HG02852 (cell line): Measurements from ENCODE around the gene RC3H1.
A peak's percentile ranks its signal among the peaks of the same experiment; 100 is the strongest.
"Not testable (repeated sequence)": the region's sequence is repeated elsewhere in the genome, so short reads cannot be mapped to it uniquely, and the experiment has no call there.

Experiments
- ATAC-seq: cut with Tn5 transposase; IDR thresholded peaks from one replicate; pipeline ENCODE4 v1.9.1; 2021; ENCODE audit warnings: mild to moderate bottlenecking, moderate library complexity; ENCODE audit not compliant: unreplicated experiment

RC3H1 gene, protein sequence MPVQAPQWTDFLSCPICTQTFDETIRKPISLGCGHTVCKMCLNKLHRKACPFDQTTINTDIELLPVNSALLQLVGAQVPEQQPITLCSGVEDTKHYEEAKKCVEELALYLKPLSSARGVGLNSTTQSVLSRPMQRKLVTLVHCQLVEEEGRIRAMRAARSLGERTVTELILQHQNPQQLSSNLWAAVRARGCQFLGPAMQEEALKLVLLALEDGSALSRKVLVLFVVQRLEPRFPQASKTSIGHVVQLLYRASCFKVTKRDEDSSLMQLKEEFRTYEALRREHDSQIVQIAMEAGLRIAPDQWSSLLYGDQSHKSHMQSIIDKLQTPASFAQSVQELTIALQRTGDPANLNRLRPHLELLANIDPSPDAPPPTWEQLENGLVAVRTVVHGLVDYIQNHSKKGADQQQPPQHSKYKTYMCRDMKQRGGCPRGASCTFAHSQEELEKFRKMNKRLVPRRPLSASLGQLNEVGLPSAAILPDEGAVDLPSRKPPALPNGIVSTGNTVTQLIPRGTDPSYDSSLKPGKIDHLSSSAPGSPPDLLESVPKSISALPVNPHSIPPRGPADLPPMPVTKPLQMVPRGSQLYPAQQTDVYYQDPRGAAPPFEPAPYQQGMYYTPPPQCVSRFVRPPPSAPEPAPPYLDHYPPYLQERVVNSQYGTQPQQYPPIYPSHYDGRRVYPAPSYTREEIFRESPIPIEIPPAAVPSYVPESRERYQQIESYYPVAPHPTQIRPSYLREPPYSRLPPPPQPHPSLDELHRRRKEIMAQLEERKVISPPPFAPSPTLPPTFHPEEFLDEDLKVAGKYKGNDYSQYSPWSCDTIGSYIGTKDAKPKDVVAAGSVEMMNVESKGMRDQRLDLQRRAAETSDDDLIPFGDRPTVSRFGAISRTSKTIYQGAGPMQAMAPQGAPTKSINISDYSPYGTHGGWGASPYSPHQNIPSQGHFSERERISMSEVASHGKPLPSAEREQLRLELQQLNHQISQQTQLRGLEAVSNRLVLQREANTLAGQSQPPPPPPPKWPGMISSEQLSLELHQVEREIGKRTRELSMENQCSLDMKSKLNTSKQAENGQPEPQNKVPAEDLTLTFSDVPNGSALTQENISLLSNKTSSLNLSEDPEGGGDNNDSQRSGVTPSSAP

DNA sequence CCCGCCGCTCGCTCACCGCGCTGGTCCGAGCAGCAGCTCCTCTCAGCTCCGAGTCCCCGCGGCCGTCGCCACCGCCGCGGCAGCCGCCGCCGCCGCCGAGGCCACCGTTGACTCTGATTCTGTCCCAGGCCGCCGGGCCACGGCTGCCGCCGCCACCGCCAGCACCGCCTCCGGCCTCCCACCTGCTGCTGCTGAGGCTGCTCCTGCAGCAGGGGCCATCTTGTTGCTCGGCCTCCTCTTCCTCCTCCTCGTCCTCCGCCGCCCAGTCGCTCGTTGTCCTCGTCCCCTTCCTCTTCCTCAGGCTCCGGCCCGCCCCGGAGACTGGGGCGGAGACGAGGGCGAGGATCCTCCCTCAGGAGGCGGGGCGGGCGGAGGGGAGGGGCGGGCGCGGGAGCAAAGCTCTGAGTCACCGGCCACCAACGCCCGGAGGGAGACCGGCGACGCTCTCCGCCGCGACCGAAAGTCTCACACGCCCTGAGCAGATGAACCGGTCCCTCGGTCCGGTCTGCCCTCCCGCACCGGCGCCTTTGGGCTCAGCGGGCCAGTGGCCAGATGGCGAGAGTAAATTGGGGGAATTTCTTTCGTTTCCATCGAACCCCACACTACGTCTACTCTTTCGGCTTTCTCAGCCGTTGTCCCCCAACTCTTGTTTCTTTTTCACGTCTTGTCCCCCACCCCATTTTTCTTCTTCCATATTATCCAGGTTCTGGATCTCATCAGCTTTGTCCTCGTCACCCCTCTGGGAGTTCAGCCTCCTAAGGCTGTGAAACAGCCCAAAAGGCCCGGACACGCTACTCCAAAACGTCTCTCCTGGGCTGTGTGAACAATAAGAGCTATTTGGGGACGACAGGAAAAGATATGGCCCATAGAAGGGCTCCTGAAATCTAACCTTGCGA, at the start of gene RC3H1:
Gene RC3H1 (minus strand): TSS at position 278 of the 896 bp plus-strand sequence. CDS start 29,372 bp downstream, outside the sequence.
- peak; percentile 86 for ATAC-seq

DNA sequence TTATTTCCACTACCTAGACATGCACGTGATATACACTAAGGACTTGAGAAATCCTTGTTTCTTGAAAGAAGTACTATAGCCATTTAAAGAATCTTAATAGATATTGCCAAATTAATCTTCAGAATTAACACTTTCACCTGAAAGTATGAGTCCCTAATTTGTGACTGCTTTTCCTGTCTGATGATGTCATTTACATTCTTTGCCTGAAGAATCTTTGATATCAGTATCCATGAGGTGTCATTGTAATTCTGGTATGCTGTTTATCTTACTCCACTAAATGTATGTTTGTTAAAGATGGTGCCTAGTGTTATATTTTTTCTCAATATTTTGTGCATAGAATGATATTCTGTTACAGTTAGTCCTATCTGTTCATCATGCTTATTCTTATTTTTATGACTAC, 48.5 kb upstream of the RC3H1 start:
- ATAC-seq, result no peak

DNA sequence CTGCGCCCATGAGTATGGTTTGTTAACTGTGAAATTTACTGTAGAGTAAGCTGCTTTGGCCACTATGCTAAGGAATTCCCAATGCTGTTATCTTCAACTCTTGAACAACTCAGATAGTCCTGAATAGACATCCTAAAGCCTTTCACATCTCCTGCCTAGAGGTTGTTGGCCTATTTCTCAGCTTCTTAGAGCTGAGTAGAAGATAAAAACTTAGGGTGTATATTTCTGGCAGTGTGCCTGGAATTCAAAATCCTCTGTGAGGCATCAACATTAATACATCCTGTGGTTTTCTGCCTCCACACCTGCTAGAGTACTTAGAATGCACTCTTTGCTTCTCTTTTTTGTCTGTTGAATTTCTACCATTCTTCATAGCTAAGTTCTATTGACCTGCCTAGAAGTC, 45.8 kb upstream of the RC3H1 start:
- no peak for ATAC-seq

DNA sequence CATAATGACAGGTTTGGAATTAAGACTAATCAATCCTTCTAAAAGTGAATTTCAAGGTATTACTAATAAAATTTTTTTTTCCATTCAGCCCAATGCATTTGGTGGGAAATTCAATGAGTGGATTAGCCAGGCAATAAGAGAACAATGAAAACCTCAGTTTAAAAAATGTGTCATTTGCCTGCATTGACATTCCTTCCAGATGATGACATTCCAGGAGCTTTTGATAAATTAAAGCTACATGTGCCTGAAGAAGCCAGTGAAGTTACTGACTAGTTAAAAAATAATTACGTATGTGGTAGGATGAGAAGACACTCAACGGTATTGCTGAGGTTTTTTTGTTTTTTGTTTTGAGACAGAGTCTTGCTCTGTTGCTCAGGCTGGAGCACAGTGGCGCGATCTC, 37.9 kb upstream of the RC3H1 start:
- no peak for ATAC-seq

DNA sequence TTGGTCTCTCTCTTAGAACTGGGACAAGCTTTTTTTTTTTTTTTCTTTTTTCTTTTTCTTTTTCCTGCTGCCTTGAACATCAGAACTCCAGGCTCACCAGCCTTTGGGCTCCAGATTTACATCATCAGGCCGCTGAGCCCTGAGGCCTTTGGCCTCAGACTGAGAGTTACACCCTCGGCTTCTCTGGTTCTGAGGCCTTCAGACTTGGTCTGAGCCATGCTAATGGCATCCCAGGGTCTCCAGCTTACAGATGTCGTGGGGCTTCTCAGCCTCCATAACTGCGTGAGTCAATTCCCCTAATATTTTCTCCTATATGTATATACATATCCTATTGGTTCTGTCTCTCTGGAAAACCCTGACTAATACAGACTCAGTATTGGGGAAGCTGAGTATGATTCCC, 36.5 kb upstream of the RC3H1 start:
- no peak for ATAC-seq

DNA sequence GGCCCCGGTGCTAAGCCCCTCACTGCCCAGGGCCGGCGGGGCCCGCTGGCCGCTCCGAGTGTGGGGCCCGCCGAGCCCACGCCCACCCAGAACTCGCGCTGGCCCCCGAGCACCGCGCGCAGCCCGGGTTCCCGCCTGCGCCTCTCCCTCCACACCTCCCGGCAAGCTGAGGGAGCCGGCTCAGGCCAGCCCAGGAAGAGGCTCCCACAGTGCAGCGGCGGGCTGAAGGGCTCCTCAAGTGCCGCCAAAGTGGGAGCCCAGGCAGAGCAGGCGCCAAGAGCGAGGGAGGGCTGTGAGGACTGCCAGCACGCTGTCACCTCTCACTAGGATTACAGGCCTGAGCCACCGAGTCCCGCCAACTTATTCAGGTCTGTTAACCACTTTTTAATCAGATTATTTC, 34.5 kb upstream of the RC3H1 start:
- not testable (repeated sequence) for ATAC-seq

DNA sequence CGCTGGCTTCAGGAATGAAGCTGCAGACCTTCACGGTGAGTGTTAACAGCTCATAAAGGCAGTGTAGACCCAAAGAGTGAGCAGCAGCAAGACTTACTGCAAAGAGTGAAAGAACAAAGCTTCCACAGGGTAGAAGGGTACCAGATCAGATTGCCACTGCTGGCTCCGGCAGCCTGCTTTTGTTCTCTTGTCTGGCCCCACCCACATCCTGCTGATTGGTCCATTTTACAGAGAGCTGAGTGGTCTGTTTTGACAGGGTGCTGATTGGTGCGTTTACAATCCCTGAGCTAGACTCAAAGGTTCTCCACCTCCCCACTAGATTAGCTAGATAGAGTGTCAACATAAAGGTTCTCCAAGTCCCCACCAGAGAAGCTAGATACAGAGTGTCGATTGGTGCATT, 33.6 kb upstream of the RC3H1 start:
- ATAC-seq, result not testable (repeated sequence)

DNA sequence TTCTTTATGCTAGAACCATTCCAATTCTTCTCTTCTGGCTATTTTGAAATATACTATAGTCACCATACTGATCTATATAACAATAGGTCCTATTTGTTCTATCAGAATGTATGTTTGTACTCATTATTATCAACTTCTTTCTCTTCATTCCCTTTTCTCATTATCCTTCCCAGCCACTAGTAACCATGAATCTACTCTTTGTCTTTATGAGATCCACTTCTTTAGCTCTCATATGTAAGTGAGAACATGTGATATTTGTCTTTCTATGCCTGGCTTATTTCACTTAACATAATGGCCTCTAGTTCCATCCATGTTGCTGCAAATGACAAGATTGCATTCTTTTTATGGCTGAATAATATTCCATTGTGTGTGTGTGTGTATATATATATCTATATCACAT, 31.7 kb upstream of the RC3H1 start:
- ATAC-seq, result no peak

DNA sequence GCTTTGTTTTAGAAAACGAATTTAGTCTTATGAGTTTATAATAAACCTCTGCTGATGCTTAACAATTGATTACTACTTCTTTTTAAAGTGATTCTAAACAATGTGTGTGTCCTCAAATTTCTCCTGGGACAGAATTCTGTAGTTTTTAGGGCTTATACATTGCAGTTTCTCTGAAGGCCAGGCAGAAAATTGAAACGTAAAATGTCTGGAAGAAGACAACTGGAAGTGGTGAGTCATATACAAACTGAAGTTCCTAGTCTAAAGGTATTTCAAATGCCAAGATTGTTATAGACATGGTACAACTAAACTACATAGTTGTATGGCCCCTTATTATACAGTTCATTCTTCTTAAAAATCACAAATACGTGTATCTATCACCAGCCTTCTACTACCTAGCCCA, 30.5 kb upstream of the RC3H1 start:
- no peak for ATAC-seq

DNA sequence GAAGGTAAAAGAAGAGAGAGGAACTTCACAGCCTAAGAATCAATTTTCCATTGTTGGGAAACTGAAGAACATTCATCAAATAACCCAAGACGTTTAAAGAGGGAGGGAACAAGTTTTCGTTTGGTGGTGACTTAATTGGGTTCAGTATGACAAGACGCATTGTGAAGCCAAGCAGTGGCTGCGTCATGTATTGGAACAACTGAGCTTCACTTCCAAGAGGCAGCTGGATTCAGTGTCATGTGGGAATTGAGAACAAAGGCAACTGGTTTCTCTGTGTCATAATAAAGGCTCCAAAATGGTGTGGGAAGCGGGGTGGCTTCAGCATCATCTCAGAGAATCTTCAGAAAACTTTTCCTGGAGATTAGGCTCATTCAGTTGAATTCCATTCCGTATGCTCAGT, 29.8 kb upstream of the RC3H1 start:
- ATAC-seq, result no peak

DNA sequence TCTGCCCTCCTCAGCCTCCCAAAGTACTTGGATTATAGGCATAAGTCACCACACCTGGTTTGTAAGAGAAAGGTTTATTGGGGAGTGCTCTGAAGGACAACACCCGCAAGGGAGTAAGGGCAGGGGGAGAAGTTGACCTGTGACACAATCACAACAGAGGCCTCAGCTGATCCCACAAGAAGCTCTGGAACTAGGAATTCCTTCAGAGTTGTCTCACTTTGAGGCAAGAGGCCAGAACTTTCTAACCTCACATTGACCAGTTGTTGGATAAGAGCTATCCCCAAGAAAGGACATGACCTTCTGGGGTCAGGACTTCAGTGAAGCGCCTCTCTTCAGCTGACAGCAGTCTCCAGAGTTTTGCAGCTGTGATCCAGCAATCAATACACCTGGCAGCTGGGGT, 27.4 kb upstream of the RC3H1 start:
- ATAC-seq, result no peak

DNA sequence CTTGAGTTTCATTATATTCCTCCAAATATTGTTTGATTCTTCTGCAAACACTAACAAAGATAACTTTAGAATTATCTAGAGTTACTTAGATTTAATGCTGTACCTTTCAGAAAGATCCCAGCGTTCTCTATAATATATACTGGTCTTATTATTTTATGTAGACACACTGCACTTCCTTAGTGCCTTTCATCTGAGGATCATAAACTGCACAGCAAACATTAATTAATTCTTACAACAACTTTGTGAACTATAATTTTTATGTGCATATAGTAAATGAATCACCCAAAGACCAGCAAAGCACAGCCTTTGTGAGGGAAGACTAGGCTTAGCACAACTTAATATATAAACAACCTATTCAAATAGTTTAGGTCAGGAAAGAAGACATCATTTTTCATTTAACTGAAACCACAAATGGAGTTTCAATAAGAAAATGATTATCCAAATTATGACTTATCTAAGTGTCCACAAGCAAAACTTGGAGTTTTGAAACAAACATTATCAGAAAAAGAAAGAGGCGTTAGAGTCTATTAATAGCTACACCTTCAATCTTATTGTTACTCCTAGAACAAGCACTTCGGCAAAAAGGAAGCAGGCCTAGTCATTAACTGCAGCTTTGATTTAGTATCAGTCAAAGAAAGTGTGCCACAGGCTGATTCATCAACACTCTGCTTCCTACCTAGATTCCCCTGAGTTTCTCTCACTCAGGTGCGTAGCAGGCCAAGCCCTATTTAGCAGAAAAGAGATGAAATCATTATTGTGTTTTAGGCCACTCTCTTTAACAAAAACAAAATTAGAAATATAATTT, 22.5 kb upstream of the RC3H1 start:
- no peak for ATAC-seq

DNA sequence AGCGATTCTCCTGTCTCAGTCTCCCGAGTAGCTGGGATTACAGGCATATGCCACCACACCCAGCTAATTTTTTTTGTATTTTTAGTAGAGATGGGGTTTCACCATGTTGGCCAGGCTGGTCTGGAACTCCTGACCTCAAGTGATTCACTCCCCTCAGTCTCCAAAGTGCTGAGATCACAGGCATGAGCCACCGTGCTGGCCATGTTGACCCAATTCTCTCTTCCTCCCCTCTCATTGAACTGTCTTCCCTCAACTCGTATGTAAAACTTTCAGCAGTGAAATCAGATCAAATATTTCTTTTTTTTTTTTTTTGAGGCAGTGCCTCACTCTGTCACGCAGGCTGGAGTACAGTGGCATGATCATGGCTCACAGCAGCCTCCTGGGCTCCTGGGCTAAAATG, 20.4 kb upstream of the RC3H1 start:
- ATAC-seq, result not testable (repeated sequence)

DNA sequence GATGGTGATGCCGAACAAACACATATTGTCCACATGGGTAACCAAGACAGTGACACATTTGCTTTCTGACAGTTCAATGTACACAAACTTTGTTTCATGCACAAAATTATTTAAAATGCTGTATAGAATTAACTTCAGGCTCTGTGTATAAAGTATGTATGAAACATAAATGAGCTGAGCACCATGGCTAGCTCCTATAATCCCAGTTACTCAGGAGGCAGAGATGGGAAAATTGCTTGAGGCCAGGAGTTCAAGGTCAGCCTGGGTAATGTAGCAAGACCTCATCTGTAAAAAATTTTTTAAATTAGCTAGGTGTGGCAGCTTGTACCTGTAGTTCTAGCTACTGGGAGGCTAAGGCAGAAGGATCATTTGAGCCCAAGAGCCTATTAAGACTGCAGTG, 19.2 kb upstream of the RC3H1 start:
- no peak for ATAC-seq

DNA sequence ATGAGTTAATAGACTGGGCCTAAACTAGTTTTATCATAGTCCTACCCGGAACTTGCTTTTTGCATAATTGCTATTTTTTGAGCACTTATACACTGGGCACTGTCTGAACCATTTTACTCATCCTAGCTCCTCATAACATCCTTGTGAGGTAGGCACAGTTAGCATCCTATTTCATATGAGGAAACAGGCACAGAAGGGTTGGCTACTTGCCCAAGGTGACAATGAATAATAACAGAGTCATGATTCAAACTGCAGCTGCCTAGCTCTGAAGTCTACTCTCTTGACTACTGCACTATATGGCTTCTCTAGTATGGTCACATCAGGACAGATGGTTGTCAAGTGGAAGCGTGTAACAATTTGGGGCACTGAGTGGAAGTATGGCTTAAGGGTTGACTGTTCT, 18.2 kb upstream of the RC3H1 start:
- ATAC-seq, result no peak

DNA sequence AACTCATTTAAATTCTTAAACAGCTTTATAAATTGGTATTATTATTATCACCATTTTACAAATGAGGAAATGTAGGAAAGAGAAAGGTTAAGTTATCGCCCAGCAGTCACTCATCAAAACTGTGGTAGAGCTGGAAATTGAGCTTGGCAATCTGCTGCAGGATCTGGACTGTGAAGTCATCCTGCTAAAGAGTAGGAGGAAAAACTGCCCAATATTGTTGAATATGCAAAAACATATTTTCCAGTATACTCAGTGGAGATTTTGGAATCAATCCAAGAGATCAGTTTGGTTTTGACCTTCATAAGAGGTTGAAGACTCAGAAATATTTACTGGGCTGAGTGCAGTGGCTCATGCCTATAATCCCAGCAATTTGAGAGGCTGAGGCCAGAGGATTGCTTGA, 16.9 kb upstream of the RC3H1 start:
- ATAC-seq, result no peak

DNA sequence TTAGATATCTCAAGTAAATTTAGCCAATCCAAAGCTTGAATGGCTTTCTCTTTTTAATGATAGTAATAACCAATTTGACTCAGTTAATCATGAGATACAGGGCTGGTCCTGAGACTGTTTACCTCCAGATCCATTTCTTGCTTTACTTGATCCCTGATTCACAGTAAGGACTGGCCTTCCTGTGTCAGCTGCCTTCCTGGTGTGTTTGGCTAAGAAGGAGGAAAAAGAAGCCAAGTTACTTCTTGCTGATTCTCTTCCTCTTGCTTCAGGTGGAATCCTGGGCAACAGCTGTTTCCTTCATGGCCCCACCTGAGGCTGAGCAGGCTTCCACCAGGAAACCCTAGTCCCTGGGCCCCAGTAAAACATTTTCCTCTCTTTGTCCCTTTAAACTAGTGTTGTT, 14.6 kb upstream of the RC3H1 start:
- no peak for ATAC-seq

DNA sequence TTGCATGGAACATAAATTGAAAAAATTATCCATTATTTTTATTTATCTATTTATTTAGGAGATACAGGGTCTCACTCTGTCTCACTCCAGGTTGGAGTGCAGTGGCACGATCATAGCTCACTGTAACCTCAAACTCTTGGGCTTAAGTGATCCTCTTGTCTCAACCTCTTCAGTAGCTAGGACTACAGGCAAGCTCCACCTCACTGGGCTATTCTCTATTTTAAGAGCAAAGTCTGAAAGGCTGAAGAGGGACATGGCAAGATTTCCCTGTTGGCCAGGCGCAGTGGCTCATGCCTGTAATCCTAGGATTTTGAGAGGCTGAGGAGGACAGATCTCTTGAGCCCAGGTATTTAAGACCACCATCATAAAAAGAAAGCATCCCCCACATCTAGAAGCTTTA, 14.0 kb upstream of the RC3H1 start:
- no peak for ATAC-seq

DNA sequence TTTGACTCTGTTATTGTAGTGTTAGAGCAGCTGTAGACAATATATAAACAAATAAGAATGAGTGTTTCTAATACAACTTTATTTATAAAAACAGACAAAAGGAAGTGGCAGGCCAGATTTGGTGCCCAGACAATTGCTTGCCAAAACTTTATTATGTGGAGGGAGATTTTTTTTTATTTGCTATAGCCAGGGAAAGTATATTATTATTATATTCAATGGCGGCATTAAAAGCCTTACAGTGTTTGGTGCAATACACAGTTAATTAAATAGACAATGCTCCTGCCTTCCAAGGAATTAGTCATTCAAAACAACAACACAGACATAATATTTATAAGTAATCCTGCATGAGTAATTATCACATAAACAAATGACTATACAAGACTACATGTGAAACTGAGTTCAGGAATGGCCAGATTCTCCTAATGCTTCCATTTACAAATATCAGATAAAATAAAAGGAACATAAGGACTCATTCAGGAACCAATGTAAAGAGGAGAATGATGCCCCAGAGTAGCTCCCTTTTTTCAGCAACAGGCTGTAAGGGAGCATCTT, 10.6 kb upstream of the RC3H1 start:
- ATAC-seq, result no peak
